Colonic mucosa (tissue), 4 donors: ENCODE measurements around the gene ZNF28. TPM values are rescaled to one million over a fixed set of nuclear protein-coding genes. Genes with fewer than 3 reads are reported as not detected.
"Not testable (repeated sequence)": the region's sequence is repeated elsewhere in the genome, so short reads cannot be mapped to it uniquely, and the experiment has no call there.

Source experiments
- DNase-seq: peaks from one replicate; pipeline ENCODE4 v3.0.0-alpha.2; 2020
- H3K27ac ChIP-seq: fragments of 200-600 bp; one replicate; pipeline ENCODE4 v1.8.0; 2021
- H3K27me3 ChIP-seq: fragments of 200-600 bp; one replicate; pipeline ENCODE4 v1.8.0; 2021
- H3K36me3 ChIP-seq: fragments of 200-600 bp; one replicate; pipeline ENCODE4 v1.8.0; 2021
- H3K4me1 ChIP-seq: fragments of 200-600 bp; one replicate; pipeline ENCODE4 v1.8.0; 2021; ENCODE audit warnings: mild to moderate bottlenecking
- H3K4me3 ChIP-seq: fragments of 200-600 bp; one replicate; pipeline ENCODE4 v1.8.0; 2021
- H3K9ac ChIP-seq, 2 donors: one replicate each; pipeline ENCODE4 v1.7.0; 2013; ENCODE audit warnings: control low read depth in 2 of 2, low read depth in 2 of 2, low read length in 2 of 2
- H3K9me3 ChIP-seq: fragments of 200-600 bp; one replicate; pipeline ENCODE4 v1.8.0; 2021
- CTCF ChIP-seq: fragments of 200-600 bp; IDR thresholded peaks from one replicate; pipeline ENCODE4 v1.8.0; 2022; ENCODE audit warnings: antibody characterized with exemption, mild to moderate bottlenecking
- intact Hi-C: fragments of 100-400 bp; cut with DNase I; formaldehyde crosslinking; loops from one replicate; pipeline ENCODE4 v1.14.1; 2022
- total RNA-seq, 2 donors: library from RNA; stranded (reverse); fragmentation: NEBNext Ultra II Directional in 1 of 2; extraction: Animal tissue kit (Norgen Biotek cat#: 25700) in 1 of 2; gene quantifications; one replicate each; pipeline ENCODE4 v1.2.1, GENCODE V29; 2021
- donor health status: healthy.
- donor health status: DM: no; HTN: no; CAD: no.
- donor health status: DM: no; HTN: no; CAD: no.

Gene ZNF28
- total RNA-seq, 2 donors from 2014 or later = 24.5 to 25.0 TPM

- Histone ChIP-seq H3K9ac (peak overlapping the region; percentile 70 to 72), H3K36me3 (no peaks in the 10 kb centered on the region), H3K27ac (peak overlapping the region; percentile 68), H3K4me1 (no peaks in the 10 kb centered on the region), H3K27me3 (no peaks in the 10 kb centered on the region), H3K4me3 (peak overlapping the region; percentile 57), H3K9me3 (no peaks in the 10 kb centered on the region)
- no peak for TF ChIP-seq CTCF
- DNase-seq = no peak
- intact Hi-C loops = no loop called here
Measured at GRCh38 chr19:52786078-52786463, 35.4 kb downstream of the ZNF28 start.

GRCh38 chr19:52785506-52785905, 35.9 kb downstream of the ZNF28 start:
- Histone ChIP-seq H3K4me3 (peak overlapping the region; percentile 57), H3K27ac (no peak overlapping the region), H3K9ac (peak overlapping the region in 1 of 2 donors; percentile 72), H3K4me1 (no peaks in the 10 kb centered on the region), H3K36me3 (no peaks in the 10 kb centered on the region), H3K9me3 (no peaks in the 10 kb centered on the region), H3K27me3 (no peaks in the 10 kb centered on the region)
- DNase-seq = no peak
- intact Hi-C loops = no loop called here
- TF ChIP-seq CTCF = no peak

GRCh38 chr19:52782864-52783263, 38.6 kb downstream of the ZNF28 start:
- H3K9me3 ChIP-seq, H3K27me3 ChIP-seq, H3K4me3 ChIP-seq, DNase-seq, H3K4me1 ChIP-seq, intact Hi-C loops, H3K27ac ChIP-seq, H3K36me3 ChIP-seq, H3K9ac ChIP-seq: not testable (repeated sequence)

- Histone ChIP-seq H3K27ac (no peak overlapping the region), H3K9ac (no peak overlapping the region), H3K36me3 (no peaks in the 10 kb centered on the region), H3K9me3 (no peaks in the 10 kb centered on the region), H3K4me1 (no peaks in the 10 kb centered on the region), H3K4me3 (no peak overlapping the region), H3K27me3 (no peaks in the 10 kb centered on the region)
- DNase-seq = no peak
- TF ChIP-seq CTCF = no peak
- intact Hi-C loops = no loop called here
Measured at GRCh38 chr19:52778811-52779210, 42.6 kb downstream of the ZNF28 start.

- H3K27me3 ChIP-seq, H3K4me1 ChIP-seq, H3K27ac ChIP-seq, H3K36me3 ChIP-seq, intact Hi-C loops, H3K4me3 ChIP-seq, H3K9me3 ChIP-seq, H3K9ac ChIP-seq, DNase-seq: not testable (repeated sequence)
Measured at GRCh38 chr19:52756447-52756846, 65.0 kb downstream of the ZNF28 start.

GRCh38 chr19:52749780-52750179, 71.7 kb downstream of the ZNF28 start:
- no peak overlapping the region for H3K4me3 ChIP-seq
- TF ChIP-seq CTCF = no peak
- DNase-seq = no peak
- no peaks in the 10 kb centered on the region for H3K36me3 ChIP-seq
- no peak overlapping the region for H3K27ac ChIP-seq
- H3K27me3 ChIP-seq = no peaks in the 10 kb centered on the region
- intact Hi-C loops = loop anchor here (5.0 kb wide), 1 partner anchor 502 kb away; no protein-coding TSS in a partner anchor
- no peaks in the 10 kb centered on the region for H3K4me1 ChIP-seq
- H3K9ac ChIP-seq = no peak overlapping the region
- H3K9me3 ChIP-seq = no peaks in the 10 kb centered on the region
